Activated T-cell treated with anti-CD3 and anti-CD28 coated beads for 24 hours (primary cell): Measurements from ENCODE around the gene GPALPP1.
"Not testable (repeated sequence)": the region's sequence is repeated elsewhere in the genome, so short reads cannot be mapped to it uniquely, and the experiment has no call there.

ENCODE experiments used
- DNase-seq: peaks from one replicate; pipeline ENCODE4 v3.0.0-alpha.2; 2020; ENCODE audit warnings: low read depth

Gene GPALPP1

DNA sequence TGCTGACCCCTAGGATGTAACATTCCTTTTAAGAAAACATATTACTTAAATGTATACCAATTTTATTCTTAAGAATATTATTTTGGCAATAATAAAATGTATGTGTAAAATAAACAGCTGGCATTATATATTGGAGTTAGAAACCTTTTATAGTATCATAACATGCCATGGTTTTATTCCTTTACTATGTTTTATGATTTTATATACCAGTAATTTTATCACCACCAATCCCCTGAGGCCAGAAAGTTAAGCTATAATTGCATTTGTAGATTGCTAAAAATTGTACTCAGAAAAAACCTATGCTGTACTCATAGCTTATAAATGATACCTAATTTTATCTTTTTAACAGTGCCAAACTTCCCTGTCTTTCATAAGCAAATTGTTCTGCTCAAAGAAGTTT is 17.9 kb downstream of the GPALPP1 start:
- DNase-seq, result no peak

DNA sequence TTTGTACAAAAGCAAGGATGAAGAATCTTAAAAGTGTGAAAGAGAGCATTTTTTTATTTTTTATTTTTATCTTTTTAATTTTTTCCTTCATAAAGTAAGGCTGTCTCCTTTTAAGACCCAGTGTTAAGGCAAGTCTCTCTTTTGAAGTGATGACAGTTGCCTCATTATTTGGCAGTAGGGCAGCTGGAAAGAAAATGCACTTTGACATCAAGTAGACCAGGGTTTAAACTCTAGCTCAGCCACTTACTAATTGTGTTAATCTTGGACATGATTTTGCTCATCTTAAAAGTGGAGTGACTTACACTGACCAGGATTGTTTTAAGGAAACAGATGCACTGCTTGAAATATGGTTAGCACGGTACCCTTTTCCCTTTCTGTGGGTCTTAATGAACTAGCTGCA is 18.5 kb downstream of the GPALPP1 start:
- no peak for DNase-seq

DNA sequence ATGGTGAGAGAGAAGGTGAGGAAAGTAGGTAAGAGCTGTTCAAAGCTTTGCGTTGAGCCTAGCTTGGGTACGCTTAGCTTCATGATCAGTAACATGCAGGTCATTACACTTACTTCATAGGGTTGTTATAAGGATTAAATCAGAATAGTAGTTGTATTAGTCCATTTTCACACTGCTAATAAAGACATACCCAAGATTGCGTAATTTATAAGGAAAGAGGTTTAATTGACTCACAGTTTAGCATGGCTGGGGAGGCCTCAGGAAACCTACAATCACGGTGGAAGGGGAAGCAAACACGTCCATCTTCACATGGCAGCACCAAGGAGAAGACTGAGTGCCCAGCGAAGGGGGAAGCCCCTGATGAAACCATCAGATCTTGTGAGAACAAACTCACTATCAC is 21.9 kb downstream of the GPALPP1 start:
- no peak for DNase-seq

DNA sequence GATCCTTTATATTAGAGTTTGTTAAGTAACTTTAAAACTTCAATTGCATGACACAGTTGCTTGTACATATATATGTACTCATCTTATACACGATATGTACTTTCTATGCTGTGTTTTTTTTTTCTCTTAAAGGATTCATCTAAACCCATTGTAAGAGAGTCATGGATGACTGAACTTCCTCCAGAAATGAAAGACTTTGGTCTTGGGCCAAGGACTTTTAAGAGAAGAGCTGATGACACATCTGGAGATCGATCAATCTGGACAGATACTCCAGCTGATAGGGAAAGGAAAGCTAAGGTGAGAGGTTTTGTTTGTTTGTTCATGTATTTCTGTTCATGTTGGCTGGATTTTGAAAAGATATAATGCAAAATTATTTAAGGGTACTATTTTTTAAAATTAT is 26.0 kb downstream of the GPALPP1 start:
- DNase-seq, result no peak

DNA sequence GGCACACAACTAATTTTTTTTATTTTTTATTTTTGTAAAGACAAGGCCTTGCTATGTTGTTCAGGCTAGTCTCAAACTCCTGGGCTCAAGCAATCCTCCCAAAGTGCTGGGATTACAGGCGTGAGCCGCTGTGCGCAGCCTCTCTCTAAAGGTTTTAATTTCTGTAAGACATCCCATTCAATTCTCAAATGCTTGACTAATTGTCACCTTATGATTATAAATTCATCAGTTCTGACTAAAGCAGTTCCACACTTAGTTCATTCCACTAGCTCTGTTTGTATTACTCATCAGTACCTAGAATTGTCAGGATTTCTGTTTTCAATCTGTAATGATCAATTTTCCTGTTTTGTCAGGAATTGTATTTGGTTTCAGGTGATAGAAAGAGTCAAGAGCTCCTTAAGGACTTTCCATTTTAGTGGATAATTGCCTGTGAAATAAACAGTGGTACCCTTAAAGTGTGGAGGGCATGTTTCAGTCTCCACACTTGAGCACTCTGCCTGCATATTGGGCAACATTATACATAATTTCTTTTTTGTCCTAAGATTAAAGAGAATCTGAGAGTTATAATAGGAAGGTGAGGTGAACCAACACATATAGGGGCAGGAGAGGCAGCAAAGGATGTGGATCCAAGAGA is 27.6 kb downstream of the GPALPP1 start:
- no peak for DNase-seq

DNA sequence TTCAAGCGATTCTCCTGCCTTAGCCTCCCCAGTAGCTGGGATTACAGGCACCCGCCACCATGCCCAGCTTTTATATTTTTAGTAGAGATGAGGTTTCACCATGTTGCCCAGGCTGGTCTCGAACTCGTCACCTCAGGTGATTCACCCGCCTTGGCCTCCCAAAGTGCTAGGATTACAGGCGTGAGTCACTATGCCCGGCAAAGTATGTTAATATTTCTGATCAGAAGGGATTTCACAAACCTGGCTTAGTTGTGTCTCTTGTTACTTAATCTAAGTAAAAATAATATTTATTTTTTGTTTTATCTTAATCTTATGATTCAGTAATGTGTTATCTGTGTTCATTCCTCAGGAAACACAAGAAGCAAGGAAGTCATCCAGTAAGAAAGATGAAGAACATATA is 30.6 kb downstream of the GPALPP1 start:
- DNase-seq, result not testable (repeated sequence)

DNA sequence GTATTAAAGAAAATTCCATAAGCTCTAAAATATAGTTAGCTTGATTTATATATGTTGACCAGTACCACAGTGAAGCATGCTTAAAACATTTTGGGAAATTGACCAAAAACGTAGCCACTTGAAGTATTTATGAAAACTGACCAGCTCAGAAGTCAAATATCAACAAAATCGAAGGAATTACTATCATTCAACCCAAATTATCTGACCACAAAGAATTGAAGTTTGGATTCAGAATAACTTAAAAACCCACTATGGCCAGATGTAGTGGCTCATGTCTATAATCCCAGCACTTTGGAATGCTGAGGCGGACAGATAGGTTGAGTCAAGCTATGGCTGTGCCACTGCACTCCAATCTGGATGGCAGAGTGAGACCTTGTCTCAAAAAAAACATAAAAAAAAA is 31.9 kb downstream of the GPALPP1 start:
- no peak for DNase-seq

DNA sequence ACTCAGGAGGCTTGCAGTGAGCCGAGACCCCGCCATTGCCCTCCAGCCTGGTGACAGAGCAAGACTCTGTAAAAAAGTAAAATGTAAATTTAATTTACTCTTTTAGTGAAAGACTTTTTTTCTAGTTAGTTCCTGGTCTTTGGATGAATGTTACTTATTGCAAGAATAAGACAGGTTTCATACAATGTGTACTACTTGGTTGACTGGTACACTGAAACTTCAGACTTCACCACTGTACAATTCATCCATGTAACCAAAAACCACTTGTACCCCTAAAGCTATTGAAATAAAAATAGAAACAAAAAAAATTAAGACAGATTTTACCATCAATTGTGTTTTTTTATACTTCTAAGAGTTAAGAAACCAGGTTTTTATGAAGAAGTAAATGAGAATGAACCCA is 35.5 kb downstream of the GPALPP1 start:
- DNase-seq, result no peak

DNA sequence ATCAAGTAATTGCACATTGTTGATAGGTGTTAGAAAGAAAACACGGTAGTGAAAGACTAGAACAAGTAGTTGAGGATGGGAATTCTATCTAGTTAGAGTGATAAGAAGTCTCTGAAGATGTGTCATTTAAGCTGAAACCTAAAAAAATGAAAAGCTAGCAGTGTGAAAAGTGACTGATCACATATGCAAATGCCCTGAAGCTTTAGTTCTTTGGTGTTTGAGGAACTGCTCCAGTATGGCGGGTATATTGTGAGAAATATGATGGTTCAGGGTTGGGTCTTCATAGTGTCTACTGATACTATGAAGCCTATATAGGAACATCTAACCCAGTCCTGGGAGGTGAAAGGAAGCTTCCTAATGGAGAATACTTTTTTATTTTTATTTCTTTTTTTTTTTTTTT is 45.0 kb downstream of the GPALPP1 start:
- DNase-seq, result no peak

DNA sequence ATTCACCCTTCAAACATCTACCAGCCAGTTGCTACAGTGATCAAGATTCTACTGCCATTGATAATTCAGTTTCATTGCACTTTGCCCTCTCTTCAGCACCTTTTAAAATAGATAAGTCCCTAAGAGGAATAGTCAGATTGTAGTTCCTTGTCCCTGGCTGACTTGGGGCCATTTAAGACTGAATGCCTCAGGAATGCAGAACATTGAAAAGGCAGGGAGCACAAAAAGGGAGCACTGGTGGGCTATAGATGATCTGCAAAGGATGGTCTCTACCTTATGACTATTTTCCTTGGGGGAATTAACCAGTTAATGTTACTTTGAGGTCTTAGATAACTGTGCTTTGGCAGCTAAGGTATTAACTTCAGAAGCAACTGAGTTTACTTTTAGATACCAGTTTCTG is 46.9 kb downstream of the GPALPP1 start:
- DNase-seq, result no peak

DNA sequence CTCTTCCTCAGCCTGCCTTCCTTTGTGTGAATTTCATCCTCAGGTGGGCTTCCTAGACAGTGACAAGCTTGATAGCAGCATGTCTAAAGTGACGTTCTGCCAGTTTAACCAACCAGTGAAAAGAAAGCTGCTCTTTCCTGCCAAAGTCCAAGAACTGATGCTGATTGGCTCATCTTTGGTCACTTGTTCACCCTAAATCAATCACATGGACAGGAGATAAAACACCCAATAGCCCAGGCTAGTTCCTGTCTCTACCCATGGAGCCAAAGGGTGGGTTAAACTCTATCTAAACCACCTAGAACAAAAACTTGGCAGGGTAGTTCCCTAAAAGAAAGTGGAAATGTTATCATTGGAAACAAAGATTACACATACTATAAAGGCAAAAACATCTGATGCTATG is 50.8 kb downstream of the GPALPP1 start:
- DNase-seq, result no peak

DNA sequence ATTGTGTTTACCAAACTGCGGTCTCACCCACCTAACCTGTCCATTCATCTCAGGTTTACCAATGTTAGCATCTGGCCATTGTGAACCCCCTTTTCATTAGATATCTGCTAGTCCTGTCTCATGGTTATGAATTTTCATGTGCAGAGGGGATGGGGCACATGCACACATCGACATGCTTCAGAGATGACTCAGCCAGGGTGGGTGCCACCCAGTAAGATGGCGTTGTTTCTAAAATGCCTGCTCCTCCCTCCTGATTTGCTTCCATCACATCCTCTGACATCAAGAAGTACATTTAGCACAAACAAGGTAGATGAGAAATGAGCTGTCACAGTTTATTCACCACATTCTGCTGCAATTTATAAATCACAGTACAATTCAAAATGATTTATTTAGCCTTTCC is 51.3 kb downstream of the GPALPP1 start:
- DNase-seq, result no peak

DNA sequence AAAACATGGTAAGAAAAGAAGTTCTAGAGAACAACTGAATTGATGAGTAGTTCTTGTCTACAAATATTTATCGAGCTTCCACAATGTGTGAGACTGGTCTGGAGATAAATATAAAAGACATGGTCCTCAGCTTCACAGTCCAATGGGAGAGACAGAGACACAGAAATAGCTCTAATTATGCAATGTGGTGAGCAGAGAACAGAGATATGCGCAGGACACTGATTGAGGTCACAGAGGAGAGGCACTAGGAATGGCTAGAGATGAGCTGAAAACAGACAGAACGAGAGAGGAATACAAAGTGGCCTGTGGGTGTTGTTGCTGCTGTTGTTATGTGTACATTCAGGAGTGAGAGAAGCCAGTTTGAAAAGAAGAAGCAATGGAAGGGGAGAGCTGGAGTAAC is 53.2 kb downstream of the GPALPP1 start:
- DNase-seq, result no peak

DNA sequence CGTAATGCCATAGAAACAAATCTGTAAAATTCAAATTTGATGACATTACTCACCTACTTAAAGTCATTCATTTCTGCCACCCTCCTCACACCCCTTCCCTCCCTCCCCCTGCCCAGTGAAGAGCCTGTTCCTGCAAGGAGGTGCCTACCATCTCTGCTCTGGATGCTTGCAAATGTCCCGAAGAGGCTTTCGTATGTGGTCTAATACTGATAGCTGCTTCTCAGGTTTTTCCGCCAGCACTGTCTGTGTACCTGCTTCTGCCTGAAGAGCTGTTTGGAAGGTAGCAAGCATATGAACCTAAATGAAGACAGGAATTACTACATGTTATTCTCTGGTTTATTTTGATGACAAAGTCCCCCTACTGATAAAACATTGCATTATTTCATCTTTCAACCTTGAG is 57.1 kb downstream of the GPALPP1 start:
- DNase-seq, result no peak

DNA sequence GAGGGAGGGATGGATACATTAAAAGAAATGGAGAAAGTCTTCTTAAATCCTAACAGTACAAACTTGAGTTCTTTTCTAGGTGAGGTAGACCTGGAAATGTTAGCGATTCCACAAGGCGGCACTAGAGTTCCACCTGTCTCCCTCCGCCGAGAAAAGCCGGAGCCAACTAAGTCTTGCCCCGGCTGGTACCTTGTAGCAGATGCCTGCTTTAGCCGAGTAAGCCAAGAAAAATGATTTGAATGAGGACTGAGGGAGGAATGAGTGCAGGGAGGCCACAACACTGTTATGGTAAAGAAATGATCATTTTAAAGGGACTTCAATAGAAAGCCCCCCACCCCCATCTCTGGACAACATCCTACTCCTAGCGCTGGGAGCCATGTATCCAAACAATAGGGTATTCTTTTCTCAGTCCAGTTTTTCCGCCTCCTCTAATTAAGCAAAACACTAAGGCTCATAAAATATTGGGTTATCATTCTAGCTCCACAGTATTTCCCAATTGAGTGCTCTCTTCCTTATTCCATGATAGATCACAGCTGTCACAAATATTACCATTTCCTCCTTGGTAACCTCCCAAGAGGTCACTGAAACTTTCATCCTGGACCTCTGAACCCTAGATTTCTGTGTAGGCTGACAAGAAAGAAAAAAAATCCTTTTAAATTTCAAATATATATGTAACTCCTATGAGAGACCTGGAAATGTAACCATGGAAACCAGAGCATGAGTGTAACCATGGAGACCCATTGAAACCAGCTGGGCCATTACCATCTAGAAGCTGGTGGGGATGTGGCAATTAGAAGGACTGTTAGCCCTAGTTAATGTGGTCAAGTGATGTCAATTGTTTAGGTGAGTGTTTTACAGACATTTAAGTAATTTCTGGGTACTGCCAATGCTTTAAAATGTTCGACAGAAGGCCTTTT is 58.3 kb downstream of the GPALPP1 start:
- DNase-seq, result peak; percentile 72

DNA sequence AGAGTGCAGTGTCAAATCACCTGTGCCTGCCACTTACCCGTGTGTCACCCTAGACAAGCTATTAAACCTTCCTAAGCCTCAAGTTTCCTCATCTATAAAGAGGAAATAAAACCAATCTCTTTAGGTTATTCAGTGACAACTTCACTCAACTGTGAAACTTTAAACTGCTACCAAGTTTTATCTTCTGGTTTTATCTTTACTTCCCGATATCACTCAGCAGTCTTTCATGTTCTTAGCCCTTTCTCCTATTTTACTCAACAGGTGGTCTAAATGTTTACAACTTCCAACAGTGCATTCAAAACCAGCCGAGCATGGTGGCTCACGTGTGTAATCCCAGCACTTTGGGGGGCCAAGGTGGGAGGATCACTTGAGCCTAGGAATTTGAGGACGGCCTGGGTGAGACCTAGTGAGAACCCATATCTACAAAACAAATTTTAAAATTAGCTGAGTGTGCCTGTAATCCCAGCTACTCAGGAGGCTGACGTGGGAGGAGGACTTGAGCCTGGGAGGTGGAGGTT is 59.6 kb downstream of the GPALPP1 start:
- DNase-seq, result no peak

DNA sequence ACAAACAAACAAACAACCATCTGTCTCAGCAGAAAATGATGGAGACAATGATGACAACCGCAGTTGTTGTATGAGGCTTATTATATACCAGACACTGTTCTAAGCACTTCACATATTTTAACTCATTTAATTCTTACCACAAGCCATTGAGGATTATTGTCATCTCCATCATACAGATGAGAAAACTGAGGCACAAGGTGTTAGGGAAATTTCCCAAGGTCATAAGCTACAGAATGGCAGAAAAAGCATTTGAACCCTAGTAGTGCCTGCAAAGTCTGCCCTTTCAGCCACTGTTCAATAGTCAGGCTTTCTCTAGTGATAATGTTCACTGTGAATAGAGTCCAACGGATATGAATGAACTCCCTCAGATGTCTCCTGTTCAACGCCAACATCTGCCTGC is 60.1 kb downstream of the GPALPP1 start:
- DNase-seq, result no peak

DNA sequence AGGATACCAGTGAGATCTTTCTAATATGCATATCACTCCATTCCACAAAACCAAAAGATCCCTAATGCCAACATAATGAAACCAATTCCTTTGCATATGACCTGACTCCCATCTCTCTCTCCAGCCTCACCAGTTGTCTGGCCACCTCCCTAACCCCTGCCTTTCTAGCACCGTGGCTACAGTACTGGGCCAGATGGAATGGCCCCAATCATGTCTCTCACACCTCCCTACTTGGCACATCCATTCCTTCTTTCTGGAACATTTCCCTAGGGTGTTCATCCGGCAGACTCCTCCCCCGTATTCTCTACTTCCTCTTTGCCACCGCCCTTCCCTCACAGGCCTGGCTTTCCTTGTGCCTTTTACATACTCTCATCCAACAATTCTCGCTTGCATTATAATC is 62.0 kb downstream of the GPALPP1 start:
- DNase-seq, result no peak

DNA sequence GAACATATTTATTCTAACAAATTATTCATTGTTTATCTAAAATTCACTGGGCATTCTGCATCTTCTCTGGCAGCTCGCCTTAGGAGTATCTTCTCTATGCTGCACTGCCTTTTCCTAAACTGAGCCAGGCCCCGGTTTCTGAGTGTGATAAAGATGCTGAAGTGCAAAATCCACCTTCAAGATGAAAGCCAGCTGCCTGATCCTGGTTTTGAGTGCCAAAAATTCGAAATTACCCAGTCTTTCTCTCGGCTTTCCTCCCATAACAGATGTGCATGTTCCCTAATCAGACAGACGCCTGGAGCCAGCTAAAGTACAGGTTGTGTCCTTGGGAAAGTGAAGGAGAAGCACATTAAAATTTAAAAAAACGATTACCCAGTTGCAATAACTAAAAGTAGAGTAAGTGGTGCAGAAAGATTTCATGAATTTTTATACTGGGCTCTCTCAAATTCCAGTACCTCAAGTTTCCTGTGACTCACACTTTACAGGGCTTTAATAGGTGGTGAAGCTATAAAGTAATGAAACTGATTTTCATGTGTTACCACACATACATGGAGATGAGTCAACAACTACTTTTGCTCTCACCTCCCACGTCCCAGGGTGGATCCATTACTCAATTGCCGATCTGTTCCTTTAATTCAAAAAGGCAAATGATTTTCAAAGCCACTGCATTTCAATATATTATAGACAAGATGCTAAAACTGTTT is 66.0 kb downstream of the GPALPP1 start:
- peak; percentile 55 for DNase-seq

DNA sequence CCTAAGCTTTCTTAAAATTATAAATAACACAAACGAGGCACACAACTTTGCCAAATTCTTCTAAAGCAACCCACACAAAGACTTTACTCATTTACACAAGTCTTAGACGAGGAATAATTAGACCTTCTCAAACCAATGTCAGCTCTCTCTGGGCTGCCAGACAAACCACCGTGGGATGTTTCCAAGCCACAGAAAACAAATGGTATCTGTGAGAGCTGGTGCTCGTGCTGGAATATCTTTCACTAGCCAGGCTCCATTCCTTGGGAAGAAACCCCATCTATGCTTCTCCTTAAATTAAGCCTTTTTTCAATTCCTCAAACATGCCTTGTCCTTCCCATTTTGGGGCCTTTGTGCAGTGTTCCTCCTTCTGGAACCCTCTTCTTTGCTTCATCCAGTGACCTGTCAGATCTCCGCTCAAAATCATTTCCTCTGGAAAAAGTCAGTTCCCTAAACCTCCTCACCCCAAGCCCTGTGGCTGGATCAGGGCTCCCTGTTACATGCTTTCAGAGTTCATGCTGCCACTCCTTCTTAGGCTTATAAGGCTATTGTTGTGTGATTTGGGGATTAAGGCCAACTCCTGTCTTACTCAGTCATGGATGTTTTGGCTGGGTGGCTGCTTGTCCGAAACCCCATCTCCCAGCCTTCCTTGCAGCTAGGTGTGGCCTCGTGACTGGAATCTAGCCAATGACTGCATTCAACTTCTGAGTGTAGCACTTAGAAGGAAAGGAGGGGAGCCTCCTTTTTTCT is 66.7 kb downstream of the GPALPP1 start:
- DNase-seq, result no peak

DNA sequence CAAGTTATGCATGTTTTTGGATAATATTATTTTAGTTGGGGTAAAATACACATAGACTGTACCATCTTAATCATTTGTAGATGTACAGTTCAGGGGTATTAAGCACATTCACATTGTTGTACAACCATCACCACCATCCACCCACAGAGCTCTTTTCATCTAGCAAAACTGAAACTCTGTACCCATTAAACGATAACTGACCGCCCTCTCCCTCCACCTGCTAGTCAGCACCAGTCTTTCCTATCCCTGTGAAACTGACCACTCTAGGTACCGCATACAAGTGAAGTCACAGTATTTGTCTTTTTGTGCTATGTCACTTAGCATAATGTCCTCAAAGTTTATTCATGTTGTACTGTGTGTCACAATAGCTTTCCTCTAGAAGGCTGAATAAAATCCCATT is 70.7 kb downstream of the GPALPP1 start:
- no peak for DNase-seq

DNA sequence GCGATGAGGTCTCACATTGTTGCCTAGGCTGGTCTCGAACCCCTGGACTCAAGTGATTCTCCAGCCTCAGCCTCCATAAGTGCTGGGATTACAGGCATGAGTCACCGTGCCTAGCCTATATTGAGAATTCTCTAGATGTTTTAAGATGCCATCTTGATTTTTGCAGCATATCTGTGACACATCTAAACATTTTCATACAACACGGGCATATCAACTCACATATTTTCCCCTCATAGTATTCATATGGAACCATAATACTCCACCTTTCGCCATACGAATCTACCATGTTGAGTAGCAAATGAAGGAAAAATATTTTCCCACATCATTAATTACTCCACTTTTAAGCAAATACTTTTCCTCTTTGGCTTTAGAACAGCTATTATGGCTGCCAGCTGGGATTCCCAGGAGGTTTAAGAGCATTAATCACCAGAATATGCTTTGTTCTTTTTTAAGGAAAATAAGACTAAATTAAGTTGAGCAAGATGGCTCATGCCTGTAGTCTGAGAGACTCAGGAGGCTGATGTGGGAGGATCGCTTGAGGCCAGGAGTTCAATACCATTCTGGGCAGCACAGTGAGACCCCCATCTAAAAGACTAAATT is 74.0 kb downstream of the GPALPP1 start:
- DNase-seq, result no peak
